Stimulated activated CD4-positive, alpha-beta T cell treated with anti-CD3 and anti-CD28 coated beads, TNF-alpha, amount 100 ng/mL, for 24 hours (primary cell): ENCODE results near the gene PTPRN2.
"Not testable (repeated sequence)": the region's sequence is repeated elsewhere in the genome, so short reads cannot be mapped to it uniquely, and the experiment has no call there.

Experiments
- DNase-seq, 3 experiments: peaks; one replicate each; pipeline ENCODE4 v3.0.0-alpha.2; 2020; ENCODE audit warnings: low read depth in 3 of 3

PTPRN2 gene

GRCh38 chr7:158366916-158367633, 220.5 kb downstream of the PTPRN2 start:
- DNase-seq = no peak

- DNase-seq = no peak
These were observed 221.3 kb downstream of the PTPRN2 start for GRCh38 chr7:158366346-158366745.

GRCh38 chr7:158365267-158365666, 222.4 kb downstream of the PTPRN2 start:
- DNase-seq = no peak

GRCh38 chr7:158364451-158364850, 223.2 kb downstream of the PTPRN2 start:
- no peak for DNase-seq

- DNase-seq = no peak
These were observed 224.4 kb downstream of the PTPRN2 start for GRCh38 chr7:158362912-158363905.

- no peak for DNase-seq
These were observed 225.6 kb downstream of the PTPRN2 start for GRCh38 chr7:158362001-158362400.

GRCh38 chr7:158361326-158361946, 226.2 kb downstream of the PTPRN2 start:
- no peak for DNase-seq

- no peak for DNase-seq
These were observed 228.5 kb downstream of the PTPRN2 start for GRCh38 chr7:158358926-158359645.

GRCh38 chr7:158357898-158358821, 229.5 kb downstream of the PTPRN2 start:
- DNase-seq = no peak

- DNase-seq = no peak
These were observed 230.3 kb downstream of the PTPRN2 start for GRCh38 chr7:158357106-158357897.

- no peak for DNase-seq
These were observed 231.2 kb downstream of the PTPRN2 start for GRCh38 chr7:158356454-158356853.

- DNase-seq = no peak
These were observed 232.1 kb downstream of the PTPRN2 start for GRCh38 chr7:158355456-158356065.

- no peak for DNase-seq
These were observed 232.8 kb downstream of the PTPRN2 start for GRCh38 chr7:158354861-158355260.

- no peak for DNase-seq
These were observed 233.7 kb downstream of the PTPRN2 start for GRCh38 chr7:158353606-158354570.

- not testable (repeated sequence) for DNase-seq
These were observed 235.5 kb downstream of the PTPRN2 start for GRCh38 chr7:158351899-158352729.

GRCh38 chr7:158351481-158351880, 236.1 kb downstream of the PTPRN2 start:
- no peak for DNase-seq

- DNase-seq = no peak
These were observed 236.6 kb downstream of the PTPRN2 start for GRCh38 chr7:158351051-158351450.
